Measurements from ENCODE around the gene RAI1. TPM values are rescaled to one million over a fixed set of nuclear protein-coding genes. Genes with fewer than 3 reads are reported as not detected.

The RAI1 gene
- total and polyA plus RNA-seq, 2 experiments from 2014 or later: 0.87 to 0.89 TPM

DNA sequence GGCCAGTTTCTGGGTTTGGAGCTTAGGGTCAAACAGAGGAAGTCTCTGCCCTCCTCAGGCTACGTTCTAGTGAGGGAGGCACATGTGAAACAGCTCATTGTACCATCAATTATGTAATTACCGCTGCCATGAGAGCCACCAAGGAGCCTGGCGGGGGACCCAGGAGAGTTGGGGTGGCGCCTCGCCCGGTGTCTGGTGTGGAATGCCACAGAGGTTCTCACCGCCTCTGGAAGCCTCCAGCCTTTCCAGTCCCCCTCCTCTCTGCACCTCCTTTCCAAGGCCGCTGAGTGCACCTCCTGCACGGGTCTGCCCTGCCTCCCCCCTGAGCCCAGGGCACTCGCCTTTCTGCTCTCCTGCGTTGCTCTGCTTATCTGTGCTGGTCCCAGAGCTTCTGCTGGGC, 104.1 kb downstream of the RAI1 start (continued):
- TF ChIP-seq ZNF462 (CRISPR knock-in tag; IDR thresholded peaks at IDR 0.05): no peak

DNA sequence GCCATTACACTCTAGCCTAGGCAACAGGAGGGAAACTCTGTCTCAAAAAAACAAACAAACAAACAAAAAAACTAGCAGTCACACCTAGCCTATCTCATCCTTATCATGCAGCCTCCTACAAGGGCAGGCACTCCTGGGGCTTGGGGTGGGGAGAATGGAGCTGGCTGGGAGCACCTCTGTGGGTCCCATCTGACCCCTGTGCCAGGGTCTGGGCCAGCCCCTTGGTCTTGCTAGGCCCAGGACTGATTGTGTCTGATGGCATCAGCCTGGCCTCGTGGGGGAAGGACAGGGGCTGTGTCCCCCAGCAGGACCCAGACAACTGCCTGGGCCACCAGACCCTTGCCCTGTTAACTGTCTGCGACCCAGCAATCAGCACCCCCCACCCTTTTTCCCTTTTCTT, 105.7 kb downstream of the RAI1 start:
- H3K79me2 ChIP-seq (replicated peaks; ENCODE audit: insufficient read depth): no peaks in the 10 kb centered on the region
- peaks cover 49% of the 10 kb centered on the region for H3K27me3 ChIP-seq (ENCODE audit: insufficient read depth)
- Mint-ChIP-seq H3K4me3 (no peak overlapping the region), H3K36me3 (ENCODE audit: low read depth) (no peaks in the 10 kb centered on the region), H3K4me1 (peaks cover 58% of the 10 kb centered on the region), H3K27ac (no peak overlapping the region), H3K27me3 (ENCODE audit: insufficient read depth, low read depth, poor library complexity) (peaks cover 45% of the 10 kb centered on the region), H3K9me3 (no peaks in the 10 kb centered on the region)
- DNase-seq (ENCODE audit: low spot score) (no peak), ATAC-seq (no peak)
- no peaks in the 10 kb centered on the region for H3K9me2 ChIP-seq (ENCODE audit: insufficient read depth)
- no peaks in the 10 kb centered on the region for H3K36me3 ChIP-seq (ENCODE audit: insufficient read depth)
- no peak overlapping the region for H3K4me3 ChIP-seq
- H2AFZ ChIP-seq: no peak overlapping the region
- H3K4me1 ChIP-seq (ENCODE audit: insufficient read depth): peaks cover 30% of the 10 kb centered on the region
- no peak overlapping the region for H3K4me2 ChIP-seq
- no peak overlapping the region for H3K27ac ChIP-seq (ENCODE audit: low read depth)
- H4K20me1 ChIP-seq (replicated peaks; ENCODE audit: insufficient read depth): no peaks in the 10 kb centered on the region
- H3F3A ChIP-seq (replicated peaks; ENCODE audit: low read depth): 0 out of 2 replicates have a peak, but pooled peaks cover 15% of the 10 kb centered on the region
- TF ChIP-seq CREB1 (CRISPR knock-in tag; IDR thresholded peaks at IDR 0.05; ENCODE audit: low read depth) (no peak), STAT1 (IDR thresholded peaks at IDR 0.05; ENCODE audit: unreplicated experiment) (no peak), ZNF114 (CRISPR knock-in tag; IDR thresholded peaks at IDR 0.05) (no peak), ZNF462 (CRISPR knock-in tag; IDR thresholded peaks at IDR 0.05) (no peak), EZH2 (IDR thresholded peaks at IDR 0.05; ENCODE audit: low read depth, unreplicated experiment) (no peak), POLR2AphosphoS5 (IDR thresholded peaks at IDR 0.05; ENCODE audit: low read depth) (no peak), ETS1 (IDR thresholded peaks at IDR 0.05) (no peak)

All from GM23338 (cell line).